HG03097 (cell line): ENCODE results near the gene IQSEC1.

ENCODE experiments used
- ATAC-seq: cut with Tn5 transposase; IDR thresholded peaks from one replicate; pipeline ENCODE4 v1.9.1; 2021; ENCODE audit not compliant: unreplicated experiment, low FRiP score

IQSEC1 gene

GRCh38 chr3:13071695-13072094, 1.5 kb downstream of the IQSEC1 start:
- ATAC-seq: no peak

- ATAC-seq: no peak
Measured at GRCh38 chr3:13070391-13071070, 2.7 kb downstream of the IQSEC1 start.

GRCh38 chr3:13069495-13069894, 3.7 kb downstream of the IQSEC1 start:
- ATAC-seq: peak; percentile 42

GRCh38 chr3:13068269-13069010, 4.8 kb downstream of the IQSEC1 start:
- ATAC-seq: no peak

- no peak for ATAC-seq
Measured at GRCh38 chr3:13067778-13068177, 5.5 kb downstream of the IQSEC1 start.

GRCh38 chr3:13066834-13067233, 6.4 kb downstream of the IQSEC1 start:
- ATAC-seq: no peak

GRCh38 chr3:13066236-13066635, 7.0 kb downstream of the IQSEC1 start:
- ATAC-seq: no peak

- ATAC-seq: no peak
Measured at GRCh38 chr3:13065727-13066126, 7.5 kb downstream of the IQSEC1 start.

- ATAC-seq: no peak
Measured at GRCh38 chr3:13064964-13065363, 8.3 kb downstream of the IQSEC1 start.

GRCh38 chr3:13064159-13064868, 8.9 kb downstream of the IQSEC1 start:
- no peak for ATAC-seq

- no peak for ATAC-seq
Measured at GRCh38 chr3:13063225-13063624, 10.0 kb downstream of the IQSEC1 start.

GRCh38 chr3:13062647-13063046, 10.6 kb downstream of the IQSEC1 start:
- ATAC-seq: no peak

- no peak for ATAC-seq
Measured at GRCh38 chr3:13060341-13060910, 12.8 kb downstream of the IQSEC1 start.

GRCh38 chr3:13058346-13059120, 14.7 kb downstream of the IQSEC1 start:
- ATAC-seq: no peak

- ATAC-seq: no peak
Measured at GRCh38 chr3:13057282-13058040, 15.8 kb downstream of the IQSEC1 start.

- no peak for ATAC-seq
Measured at GRCh38 chr3:13055634-13056033, 17.6 kb downstream of the IQSEC1 start.

GRCh38 chr3:13054341-13055285, 18.6 kb downstream of the IQSEC1 start:
- no peak for ATAC-seq

- no peak for ATAC-seq
Measured at GRCh38 chr3:13053893-13054292, 19.3 kb downstream of the IQSEC1 start.

- ATAC-seq: no peak
Measured at GRCh38 chr3:13053420-13053819, 19.8 kb downstream of the IQSEC1 start.
